H1 (cell line): ENCODE data around the gene GRM7. TPM values are rescaled to one million over a fixed set of nuclear protein-coding genes. Genes with fewer than 3 reads are reported as not detected.

Source experiments
- CTCF ChIA-PET: fragments of 300-600 bp; sonication (Branson Sonifier 250); formaldehyde crosslinking; loops from one replicate; lab custom pipeline; 2021; ENCODE audit not compliant: partially characterized antibody; lab: Charles Lee
- POLR2A ChIA-PET: fragments of 300-600 bp; sonication (Branson Sonifier 250); formaldehyde crosslinking; loops from one replicate; lab custom pipeline; 2021; ENCODE audit warnings: inconsistent platforms; ENCODE audit not compliant: partially characterized antibody; lab: Charles Lee
- DNase-seq, 2 experiments: peaks; one replicate each; pipeline versions ENCODE4 v3.0.0 to v3.0.0-alpha.2; 2010 to 2022; ENCODE audit warnings: low spot score in 2 of 2, low read depth in 1 of 2, mixed read lengths in 1 of 2
- FAIRE-seq: peaks from 2 replicates; lab custom pipeline; 2011; peaks lifted over from hg19 to GRCh38; lab: Jason Lieb, UNC
- H2AFZ ChIP-seq: 2 replicates; pipeline ENCODE4 v1.8.1; 2012; ENCODE audit warnings: low read length, inconsistent platforms
- H2AK5ac ChIP-seq: 2 replicates; pipeline ENCODE4 v1.6.1; 2013; ENCODE audit warnings: low read depth, low read length
- H2BK120ac ChIP-seq: replicated peaks from 2 replicates; pipeline ENCODE3; 2013; ENCODE audit warnings: low read depth, low read length, inconsistent platforms
- H2BK12ac ChIP-seq: 2 replicates; pipeline ENCODE4 v1.6.1; 2013; ENCODE audit warnings: low read depth, low read length
- H2BK15ac ChIP-seq: 2 replicates; pipeline ENCODE4 v1.6.1; 2013; ENCODE audit warnings: low read length
- H2BK20ac ChIP-seq: 2 replicates; pipeline ENCODE4 v1.6.1; 2013; ENCODE audit warnings: low read length
- H2BK5ac ChIP-seq: 2 replicates; pipeline ENCODE4 v1.6.1; 2013; ENCODE audit warnings: low read depth, low read length
- H3K14ac ChIP-seq: 2 replicates; pipeline ENCODE4 v1.6.1; 2013; ENCODE audit warnings: inconsistent platforms; ENCODE audit not compliant: insufficient read length
- H3K18ac ChIP-seq: 2 replicates; pipeline ENCODE4 v1.6.1; 2013; ENCODE audit warnings: low read length; ENCODE audit errors: extremely low read depth
- H3K23ac ChIP-seq: 2 replicates; pipeline ENCODE4 v1.6.1; 2013; ENCODE audit warnings: inconsistent platforms; ENCODE audit not compliant: insufficient read length
- H3K23me2 ChIP-seq: 2 replicates; pipeline ENCODE4 v1.6.1; 2013; ENCODE audit warnings: low read depth, low read length
- H3K27ac ChIP-seq: 2 replicates; pipeline ENCODE4 v1.6.1; 2011; ENCODE audit warnings: low read depth, low read length, inconsistent platforms
- H3K27me3 ChIP-seq, 4 experiments: replicated peaks in 1 of 4; 1 replicate in 1 of 4; 2 replicates in 3 of 4; pipeline versions ENCODE4 v1.6.1 to v1.8.1; 2011 to 2013; ENCODE audit warnings: low read length in 3 of 4, mild to moderate bottlenecking in 3 of 4, inconsistent platforms in 2 of 4, mixed read lengths in 2 of 4, moderate library complexity in 1 of 4; ENCODE audit not compliant: control insufficient read depth in 3 of 4, insufficient read depth in 3 of 4; ENCODE audit errors: extremely low read depth in 1 of 4
- H3K36me3 ChIP-seq, 4 experiments: 2 replicates each; pipeline versions ENCODE4 v1.6.1 to v1.8.1; 2011 to 2013; ENCODE audit warnings: mild to moderate bottlenecking in 4 of 4, low read length in 3 of 4, moderate library complexity in 2 of 4, control low read depth in 1 of 4, inconsistent platforms in 1 of 4; ENCODE audit not compliant: insufficient read depth in 4 of 4, control insufficient read depth in 2 of 4
- H3K4ac ChIP-seq: replicated peaks from 2 replicates; pipeline ENCODE3; 2013; ENCODE audit warnings: low read length, low read depth, mixed read lengths, inconsistent platforms; ENCODE audit not compliant: insufficient read length
- H3K4me1 ChIP-seq, 4 experiments: replicated peaks in 1 of 4; 1 replicate in 1 of 4; 2 replicates in 3 of 4; pipeline versions ENCODE4 v1.6.1 to v1.8.1; 2011 to 2013; ENCODE audit warnings: low read length in 3 of 4, inconsistent platforms in 2 of 4, mixed read lengths in 1 of 4; ENCODE audit not compliant: insufficient read depth in 4 of 4, control insufficient read depth in 3 of 4
- H3K4me2 ChIP-seq, 2 experiments: 2 replicates each; pipeline versions ENCODE4 v1.6.1 to v1.8.1; 2011 to 2013; ENCODE audit warnings: low read depth in 2 of 2, low read length in 2 of 2, control low read depth in 1 of 2, inconsistent platforms in 1 of 2, mild to moderate bottlenecking in 1 of 2; ENCODE audit not compliant: insufficient read depth in 1 of 2
- H3K4me3 ChIP-seq, 4 experiments: fragments of 200-600, 300-600 bp in 1 of 4; sonication (generic), shearing (Covaris generic), sonication (Bioruptor Twin) in 1 of 4; 2 replicates each; pipeline versions ENCODE4 v1.5.1 to v1.8.1; 2011 to 2016; ENCODE audit warnings: low read length in 4 of 4, low read depth in 3 of 4, control low read depth in 2 of 4, inconsistent platforms in 2 of 4, mild to moderate bottlenecking in 2 of 4, mixed read lengths in 1 of 4, moderate library complexity in 1 of 4; ENCODE audit not compliant: insufficient read depth in 2 of 4; ENCODE audit errors: extremely low read depth in 1 of 4
- H3K56ac ChIP-seq: replicated peaks from 2 replicates; pipeline ENCODE3; 2013; ENCODE audit warnings: low read depth, mild to moderate bottlenecking, mixed read lengths, low read length, inconsistent platforms; ENCODE audit not compliant: insufficient read length
- H3K79me1 ChIP-seq: 2 replicates; pipeline ENCODE4 v1.6.1; 2013; ENCODE audit warnings: low read depth, low read length, control low read depth
- H3K79me2 ChIP-seq, 2 experiments: 2 replicates each; pipeline versions ENCODE4 v1.6.1 to v1.8.1; 2012 to 2013; ENCODE audit warnings: low read length in 2 of 2, mild to moderate bottlenecking in 2 of 2, inconsistent platforms in 1 of 2; ENCODE audit not compliant: insufficient read depth in 2 of 2, control insufficient read depth in 1 of 2
- H3K9ac ChIP-seq, 4 experiments: replicated peaks in 1 of 4; 1 replicate in 1 of 4; 2 replicates in 3 of 4; pipeline versions ENCODE4 v1.6.1 to v1.8.1; 2011 to 2013; ENCODE audit warnings: low read depth in 3 of 4, low read length in 3 of 4, control low read depth in 2 of 4, mild to moderate bottlenecking in 2 of 4, moderate library complexity in 2 of 4, inconsistent platforms in 1 of 4; ENCODE audit errors: extremely low read depth in 1 of 4
- H3K9me3 ChIP-seq, 2 experiments: 2 replicates each; pipeline versions ENCODE4 v1.6.1 to v1.8.1; 2012 to 2013; ENCODE audit warnings: mild to moderate bottlenecking in 2 of 2, moderate library complexity in 2 of 2, control low read depth in 1 of 2, inconsistent platforms in 1 of 2, low read depth in 1 of 2, low read length in 1 of 2, mixed read lengths in 1 of 2; ENCODE audit not compliant: insufficient read depth in 2 of 2
- H4K20me1 ChIP-seq, 2 experiments: replicated peaks in 1 of 2; 2 replicates each; pipeline versions ENCODE3 to v1.8.1; 2011 to 2013; ENCODE audit warnings: inconsistent platforms in 2 of 2, low read length in 2 of 2, mild to moderate bottlenecking in 1 of 2; ENCODE audit not compliant: insufficient read depth in 2 of 2, control insufficient read depth in 1 of 2
- H4K5ac ChIP-seq: 2 replicates; pipeline ENCODE4 v1.6.1; 2013; ENCODE audit warnings: low read length, low read depth, mixed read lengths, inconsistent platforms; ENCODE audit not compliant: insufficient read length
- H4K8ac ChIP-seq: 2 replicates; pipeline ENCODE4 v1.8.0; 2013; ENCODE audit warnings: mild to moderate bottlenecking, moderate library complexity, low read length, inconsistent platforms; ENCODE audit not compliant: insufficient read depth; ENCODE audit errors: extremely low read depth
- H4K91ac ChIP-seq: replicated peaks from 2 replicates; pipeline ENCODE3; 2013; ENCODE audit warnings: low read length, mixed read lengths, inconsistent platforms; ENCODE audit not compliant: insufficient read length
- ASH2L ChIP-seq: fragments of 200-600, 300-600 bp; sonication (generic); IDR thresholded peaks from one replicate; pipeline ENCODE4 v1.7.1; 2017; ENCODE audit warnings: low read length
- CBX5 ChIP-seq: fragments of 300-800, 300-1000 bp; sonication (generic); IDR thresholded peaks from 2 replicates; pipeline ENCODE4 v1.7.1; 2016; ENCODE audit warnings: antibody characterized with exemption, low read length, low read depth
- CEBPB ChIP-seq: IDR thresholded peaks from 2 replicates; pipeline ENCODE4 v1.6.1; 2012; ENCODE audit warnings: low read depth, low read length
- E2F6 ChIP-seq: IDR thresholded peaks from 2 replicates; pipeline ENCODE4 v1.6.1; 2012; ENCODE audit warnings: inconsistent platforms
- FOSL1 ChIP-seq: IDR thresholded peaks from 2 replicates; pipeline ENCODE4 v1.6.1; 2011; ENCODE audit warnings: mild to moderate bottlenecking, low read depth, low read length, moderate library complexity; ENCODE audit not compliant: insufficient read depth
- GTF2F1 ChIP-seq: IDR thresholded peaks from 2 replicates; pipeline ENCODE4 v1.6.1; 2012; ENCODE audit warnings: low read depth, low read length, improper control_type of control experiment, borderline replicate concordance
- JUN ChIP-seq: IDR thresholded peaks from 2 replicates; pipeline ENCODE4 v1.6.1; 2011; ENCODE audit warnings: low read depth, mild to moderate bottlenecking, improper control_type of control experiment, low read length
- JUND ChIP-seq: IDR thresholded peaks from 2 replicates; pipeline ENCODE4 v1.6.1; 2011; ENCODE audit warnings: mild to moderate bottlenecking, improper control_type of control experiment, low read length
- KDM1A ChIP-seq: fragments of 200-600, 300-600 bp; sonication (generic); IDR thresholded peaks from 2 replicates; pipeline ENCODE4 v1.7.1; 2016; ENCODE audit warnings: mild to moderate bottlenecking, low read length, borderline replicate concordance
- KDM5A ChIP-seq: fragments of 200-600 bp; IDR thresholded peaks from 2 replicates; pipeline ENCODE4 v1.7.1; 2012; ENCODE audit warnings: mild to moderate bottlenecking, low read length, inconsistent platforms, mixed read lengths
- RAD21 ChIP-seq, 2 experiments: IDR thresholded peaks in 1 of 2; conservative IDR thresholded peaks in 1 of 2; 2 replicates each; pipeline ENCODE4 v1.6.1; 2011; ENCODE audit warnings: low read depth in 2 of 2, low read length in 2 of 2, improper control_type of control experiment in 1 of 2, inconsistent platforms in 1 of 2, mild to moderate bottlenecking in 1 of 2, moderate library complexity in 1 of 2
- RXRA ChIP-seq: IDR thresholded peaks from 2 replicates; pipeline ENCODE4 v1.6.1; 2011; ENCODE audit warnings: low read depth, mild to moderate bottlenecking, low read length, moderate library complexity; ENCODE audit not compliant: insufficient read depth
- SIRT6 ChIP-seq: IDR thresholded peaks from one replicate; pipeline ENCODE4 v1.7.1; 2012; ENCODE audit warnings: low read length, inconsistent platforms
- SUZ12 ChIP-seq: fragments of 200-600 bp; sonication (generic); IDR thresholded peaks from 2 replicates; pipeline ENCODE4 v1.6.1; 2012; ENCODE audit warnings: mild to moderate bottlenecking, inconsistent platforms, low read length, moderate library complexity, mixed read lengths
- TEAD4 ChIP-seq: IDR thresholded peaks from 2 replicates; pipeline ENCODE4 v1.6.1; 2012; ENCODE audit warnings: low read depth, low read length, inconsistent platforms, mixed read lengths
- WGBS, 2 experiments: shearing (Covaris generic) in 1 of 2; methylation state at CpG; one replicate each; pipeline versions ENCODE4 v1.1.6 to v1.1.7; 2013 to 2015; ENCODE audit warnings: low lambda C conversion rate in 2 of 2, mixed read lengths in 2 of 2, inconsistent platforms in 1 of 2, low coverage in 1 of 2, missing lambda C conversion rate in 1 of 2; ENCODE audit not compliant: insufficient replicate concordance in 2 of 2, insufficient coverage in 1 of 2, insufficient read length in 1 of 2; ENCODE audit errors: extremely low coverage in 1 of 2, missing lambda C conversion rate in 1 of 2; 5-methylcytosine and 5-hydroxymethylcytosine counted together
- polyA plus RNA-seq, 7 experiments: library from polyadenylated mRNA; depleted of rRNA in 3 of 7; stranded (reverse) in 5 of 7; unstranded in 2 of 7; fragments of >200 nt in 5 of 7; fragments of 200-250 nt in 2 of 7; gene quantifications; 1 replicate in 5 of 7; 2 replicates in 1 of 7; 4 replicates in 1 of 7; pipeline versions ENCODE4 v1.2.1 to v1.2.3, GENCODE V29; 2011 to 2013; ENCODE audit warnings: missing spikeins in 2 of 7, mixed read lengths in 2 of 7
- total RNA-seq: library from RNA; stranded (reverse); fragmentation: NEBNext Ultra II Directional; extraction: Animal tissue kit (Norgen Biotek cat#: 25700); gene quantifications from 2 replicates; pipeline ENCODE4 v1.2.1, GENCODE V29; 2021

The GRM7 gene
- total and polyA plus RNA-seq, 2 of the 8 experiments (the other 6 are each of a cell fraction or from before 2014, with no cell fraction given): 0.17 to 0.24 TPM

DNA sequence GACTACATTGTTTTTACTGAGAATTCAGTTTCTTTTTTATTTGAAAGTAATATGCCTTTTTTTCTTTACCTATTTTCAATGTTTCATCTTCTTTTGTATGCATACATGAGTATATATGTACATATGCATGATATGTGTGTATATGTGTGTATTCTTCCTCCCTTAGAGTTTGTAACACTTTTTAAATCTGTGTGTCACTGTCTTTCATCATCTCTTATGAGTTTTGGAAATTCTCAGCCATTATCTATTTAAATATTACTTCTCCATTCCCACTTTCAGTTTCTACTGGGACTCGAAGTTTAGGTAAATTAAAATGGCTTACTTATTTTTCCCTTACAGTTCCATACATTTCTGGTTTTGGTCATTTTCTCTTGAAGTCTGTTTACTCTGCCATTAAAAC lies 754.1 kb downstream of the GRM7 start:
- H3K27me3 ChIP-seq: no peaks in the 10 kb centered on the region
- TF ChIP-seq SIRT6: no peak
- TF ChIP-seq CEBPB: no peak
- TF ChIP-seq JUND: no peak
- TF ChIP-seq GTF2F1: no peak
- no peak for TF ChIP-seq SUZ12
- no peak for TF ChIP-seq KDM1A
- no peak for TF ChIP-seq E2F6
- TF ChIP-seq KDM5A: no peak
- TF ChIP-seq RAD21 (IDR thresholded peaks at IDR 0.05 in 1 of 2, conservative IDR thresholded peaks at IDR 0.05 in 1 of 2; ENCODE audit: low read depth in 2 of 2, low read length in 2 of 2): no peak
- TF ChIP-seq TEAD4: no peak
- TF ChIP-seq JUN: no peak
- TF ChIP-seq CBX5: no peak
- TF ChIP-seq FOSL1: no peak
- no peak for TF ChIP-seq ASH2L
- no peak for TF ChIP-seq RXRA

More for the DNA sequence above, 754.1 kb downstream of the GRM7 start:
- Histone ChIP-seq H4K5ac (no peak overlapping the region), H3K4me2 (no peak overlapping the region), H3K23me2 (no peaks in the 10 kb centered on the region), H3K27ac (no peak overlapping the region), H3K4ac (no peak overlapping the region), H3K4me1 (no peaks in the 10 kb centered on the region), H3K9me3 (no peaks in the 10 kb centered on the region), H3K4me3 (no peak overlapping the region), H3K14ac (no peak overlapping the region), H3K79me2 (no peaks in the 10 kb centered on the region), H3K18ac (no peak overlapping the region), H2AFZ (no peak overlapping the region), H2AK5ac (no peak overlapping the region), H2BK5ac (no peak overlapping the region), H3K23ac (no peak overlapping the region), H3K79me1 (no peaks in the 10 kb centered on the region), H2BK120ac (no peak overlapping the region), H3K56ac (no peak overlapping the region), H4K91ac (no peak overlapping the region), H4K8ac (no peak overlapping the region), H2BK15ac (no peak overlapping the region), H2BK12ac (no peak overlapping the region), H3K9ac (no peak overlapping the region), H2BK20ac (no peak overlapping the region), H4K20me1 (no peaks in the 10 kb centered on the region), H3K36me3 (no peaks in the 10 kb centered on the region)
- FAIRE-seq: no peak
- POLR2A ChIA-PET: no interaction called here
- 91% methylated on average over 1 of the region's 1 CpG; no CpG with 5 or more reads in 1 of the 2 experiments for WGBS, 2 experiments
- no peak for DNase-seq
- CTCF ChIA-PET: no interaction called here
